ENCODE measurements around the gene CDIP1. TPM values are rescaled to one million over a fixed set of nuclear protein-coding genes. Genes with fewer than 3 reads are reported as not detected.

Gene CDIP1
- total and polyA plus RNA-seq, 10 of the 15 experiments (the other 5 are each of a cell fraction or from before 2014, with no cell fraction given), result 6.1 to 32.4 (median 13.6) TPM

- TF ChIP-seq IRF5 (IDR thresholded peaks at IDR 0.05; ENCODE audit: borderline replicate concordance) (no peak), NFYB (IDR thresholded peaks at IDR 0.05; ENCODE audit: insufficient read depth, low read depth, low read length) (peak; percentile 42; the same call in 1 of the 2 replicates), GABPA (IDR thresholded peaks at IDR 0.05; ENCODE audit: low read depth) (no peak), EZH2 (IDR thresholded peaks at IDR 0.05; ENCODE audit: borderline replicate concordance, control insufficient read depth, low read depth, low read length) (no peak), PAX5 (IDR thresholded peaks at IDR 0.05; ENCODE audit: borderline replicate concordance, low read depth, low read length) (peak; percentile 59; the same call in 1 of the 2 replicates), BRCA1 (IDR thresholded peaks at IDR 0.05; ENCODE audit: low read depth, low read length) (no peak), RAD21 (IDR thresholded peaks at IDR 0.05; ENCODE audit: insufficient read depth, low read depth, low read length) (no peak), SMAD1 (IDR thresholded peaks at IDR 0.05; ENCODE audit: low read depth, partially characterized antibody) (no peak), IKZF1 (conservative IDR thresholded peaks at IDR 0.05) (peak; percentile 51), ETV6 (conservative IDR thresholded peaks at IDR 0.05 in 1 of 2, IDR thresholded peaks at IDR 0.05 in 1 of 2; ENCODE audit: borderline replicate concordance in 1 of 2, low read depth in 1 of 2) (no peak), ATF2 (IDR thresholded peaks at IDR 0.05; ENCODE audit: low read length) (peak; percentile 47; the same call in 1 of the 2 replicates), MEF2A (IDR thresholded peaks at IDR 0.05; ENCODE audit: insufficient read depth, low read depth, low read length) (no peak), E2F4 (IDR thresholded peaks at IDR 0.05; ENCODE audit: low read depth, low read length) (no peak), ZNF274 (IDR thresholded peaks at IDR 0.05; ENCODE audit: insufficient read depth, insufficient read length) (no peak), SP1 (IDR thresholded peaks at IDR 0.05; ENCODE audit: low read depth, low read length) (peak; percentile 77), ZBTB4 (CRISPR knock-in tag; IDR thresholded peaks at IDR 0.05) (0 out of 2 replicates have a peak, but pooled peaks have one; percentile 68)
- TF ChIP-seq, protein P1, sequence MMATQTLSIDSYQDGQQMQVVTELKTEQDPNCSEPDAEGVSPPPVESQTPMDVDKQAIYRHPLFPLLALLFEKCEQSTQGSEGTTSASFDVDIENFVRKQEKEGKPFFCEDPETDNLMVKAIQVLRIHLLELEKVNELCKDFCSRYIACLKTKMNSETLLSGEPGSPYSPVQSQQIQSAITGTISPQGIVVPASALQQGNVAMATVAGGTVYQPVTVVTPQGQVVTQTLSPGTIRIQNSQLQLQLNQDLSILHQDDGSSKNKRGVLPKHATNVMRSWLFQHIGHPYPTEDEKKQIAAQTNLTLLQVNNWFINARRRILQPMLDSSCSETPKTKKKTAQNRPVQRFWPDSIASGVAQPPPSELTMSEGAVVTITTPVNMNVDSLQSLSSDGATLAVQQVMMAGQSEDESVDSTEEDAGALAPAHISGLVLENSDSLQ (IDR thresholded peaks at IDR 0.05), result peak; percentile 40; the same call in 1 of the 2 replicates
Measured at GRCh38 chr16:4538350-4539235, at the start of gene CDIP1 (continued).

Data from GM12878 (cell line).